Liver (tissue), 3 donors: ENCODE data around the gene DGKA.

Experiments used
- EGR1 ChIP-seq, 2 donors: IDR thresholded peaks; 2 replicates each; pipeline ENCODE4 v1.6.1; 2016 to 2018; ENCODE audit warnings: antibody characterized with exemption in 2 of 2, low read depth in 2 of 2
- FOXA1 ChIP-seq: IDR thresholded peaks from 2 replicates; pipeline ENCODE4 v1.6.1; 2016; ENCODE audit warnings: antibody characterized with exemption
- GABPA ChIP-seq, 2 donors: IDR thresholded peaks in 1 of 2; conservative IDR thresholded peaks in 1 of 2; 2 replicates each; pipeline ENCODE4 v1.6.1; 2016; ENCODE audit warnings: antibody characterized with exemption in 2 of 2, mild to moderate bottlenecking in 1 of 2, moderate library complexity in 1 of 2
- HNF4A ChIP-seq, 2 donors: conservative IDR thresholded peaks; 2 replicates each; pipeline ENCODE4 v1.6.1; 2016; ENCODE audit warnings: antibody characterized with exemption in 2 of 2, mild to moderate bottlenecking in 2 of 2
- NR2F2 ChIP-seq: IDR thresholded peaks from 2 replicates; pipeline ENCODE4 v1.6.1; 2016; ENCODE audit warnings: antibody characterized with exemption
- RAD21 ChIP-seq, 2 donors: IDR thresholded peaks; 2 replicates each; pipeline ENCODE4 v1.6.1; 2016; ENCODE audit warnings: antibody characterized with exemption in 2 of 2, mild to moderate bottlenecking in 2 of 2
- RXRA ChIP-seq, 2 donors: IDR thresholded peaks; 2 replicates each; pipeline ENCODE4 v1.6.1; 2017 to 2018; ENCODE audit warnings: antibody characterized with exemption in 2 of 2, mild to moderate bottlenecking in 1 of 2
- SP1 ChIP-seq: IDR thresholded peaks from 2 replicates; pipeline ENCODE4 v1.6.1; 2018; ENCODE audit warnings: antibody characterized with exemption, mild to moderate bottlenecking
- TF ChIP-seq, protein P1 (sequence below): fragments of 150-350 bp; IDR thresholded peaks from 2 replicates; pipeline ENCODE4 v1.5.1; 2017; ENCODE audit warnings: improper control_type of control experiment, low read depth, low read length; ENCODE audit not compliant: missing input control
- TF ChIP-seq, protein P2 (sequence below): IDR thresholded peaks from 2 replicates; pipeline ENCODE4 v1.6.1; 2016; ENCODE audit warnings: antibody characterized with exemption
- TF ChIP-seq, protein P3 (sequence below): IDR thresholded peaks from 2 replicates; pipeline ENCODE4 v1.6.1; 2016; ENCODE audit warnings: antibody characterized with exemption, mild to moderate bottlenecking
- TF ChIP-seq, protein P4 (sequence below): IDR thresholded peaks from 2 replicates; pipeline ENCODE4 v1.6.1; 2016; ENCODE audit warnings: antibody characterized with exemption
- TF ChIP-seq, protein P5 (sequence below): IDR thresholded peaks from 2 replicates; pipeline ENCODE4 v1.6.1; 2016; ENCODE audit warnings: antibody characterized with exemption
- donor health status: healthy.
- donor health status: healthy.

DNA sequence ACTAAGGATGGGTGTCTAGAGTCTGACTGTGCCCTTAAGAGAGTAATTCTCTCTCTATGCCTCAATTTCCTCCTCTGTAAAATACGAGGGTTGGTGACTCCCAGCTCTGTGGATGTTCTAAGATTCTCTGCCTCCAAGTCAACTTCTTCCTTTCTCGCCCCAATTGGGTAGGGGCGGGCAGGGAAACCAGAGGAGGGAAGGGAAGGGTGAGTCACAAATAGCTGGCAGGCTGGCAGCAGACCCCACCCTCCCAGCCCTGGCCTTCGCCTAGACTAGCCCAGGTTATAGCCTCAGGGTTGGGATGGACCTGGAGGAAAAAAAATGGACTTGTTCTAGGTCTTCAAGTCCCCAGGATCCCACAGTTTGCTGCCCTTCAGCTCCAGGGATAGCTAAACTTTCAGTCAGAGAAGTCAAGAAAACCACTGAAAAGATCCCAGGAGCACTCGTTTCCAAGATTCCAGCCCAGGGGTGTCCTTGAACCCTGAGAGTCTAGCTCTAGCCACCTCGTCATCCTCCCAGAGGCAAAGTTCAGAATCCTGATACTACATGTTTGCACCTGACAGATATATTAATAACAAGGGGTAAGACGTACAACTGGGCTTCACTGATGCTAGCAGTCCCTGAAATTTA lies 2.3 kb downstream of the DGKA start:
- TF ChIP-seq, protein P1, sequence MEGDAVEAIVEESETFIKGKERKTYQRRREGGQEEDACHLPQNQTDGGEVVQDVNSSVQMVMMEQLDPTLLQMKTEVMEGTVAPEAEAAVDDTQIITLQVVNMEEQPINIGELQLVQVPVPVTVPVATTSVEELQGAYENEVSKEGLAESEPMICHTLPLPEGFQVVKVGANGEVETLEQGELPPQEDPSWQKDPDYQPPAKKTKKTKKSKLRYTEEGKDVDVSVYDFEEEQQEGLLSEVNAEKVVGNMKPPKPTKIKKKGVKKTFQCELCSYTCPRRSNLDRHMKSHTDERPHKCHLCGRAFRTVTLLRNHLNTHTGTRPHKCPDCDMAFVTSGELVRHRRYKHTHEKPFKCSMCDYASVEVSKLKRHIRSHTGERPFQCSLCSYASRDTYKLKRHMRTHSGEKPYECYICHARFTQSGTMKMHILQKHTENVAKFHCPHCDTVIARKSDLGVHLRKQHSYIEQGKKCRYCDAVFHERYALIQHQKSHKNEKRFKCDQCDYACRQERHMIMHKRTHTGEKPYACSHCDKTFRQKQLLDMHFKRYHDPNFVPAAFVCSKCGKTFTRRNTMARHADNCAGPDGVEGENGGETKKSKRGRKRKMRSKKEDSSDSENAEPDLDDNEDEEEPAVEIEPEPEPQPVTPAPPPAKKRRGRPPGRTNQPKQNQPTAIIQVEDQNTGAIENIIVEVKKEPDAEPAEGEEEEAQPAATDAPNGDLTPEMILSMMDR = no peak
- TF ChIP-seq, protein P2, sequence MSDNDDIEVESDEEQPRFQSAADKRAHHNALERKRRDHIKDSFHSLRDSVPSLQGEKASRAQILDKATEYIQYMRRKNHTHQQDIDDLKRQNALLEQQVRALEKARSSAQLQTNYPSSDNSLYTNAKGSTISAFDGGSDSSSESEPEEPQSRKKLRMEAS = no peak
- TF ChIP-seq, protein P3, sequence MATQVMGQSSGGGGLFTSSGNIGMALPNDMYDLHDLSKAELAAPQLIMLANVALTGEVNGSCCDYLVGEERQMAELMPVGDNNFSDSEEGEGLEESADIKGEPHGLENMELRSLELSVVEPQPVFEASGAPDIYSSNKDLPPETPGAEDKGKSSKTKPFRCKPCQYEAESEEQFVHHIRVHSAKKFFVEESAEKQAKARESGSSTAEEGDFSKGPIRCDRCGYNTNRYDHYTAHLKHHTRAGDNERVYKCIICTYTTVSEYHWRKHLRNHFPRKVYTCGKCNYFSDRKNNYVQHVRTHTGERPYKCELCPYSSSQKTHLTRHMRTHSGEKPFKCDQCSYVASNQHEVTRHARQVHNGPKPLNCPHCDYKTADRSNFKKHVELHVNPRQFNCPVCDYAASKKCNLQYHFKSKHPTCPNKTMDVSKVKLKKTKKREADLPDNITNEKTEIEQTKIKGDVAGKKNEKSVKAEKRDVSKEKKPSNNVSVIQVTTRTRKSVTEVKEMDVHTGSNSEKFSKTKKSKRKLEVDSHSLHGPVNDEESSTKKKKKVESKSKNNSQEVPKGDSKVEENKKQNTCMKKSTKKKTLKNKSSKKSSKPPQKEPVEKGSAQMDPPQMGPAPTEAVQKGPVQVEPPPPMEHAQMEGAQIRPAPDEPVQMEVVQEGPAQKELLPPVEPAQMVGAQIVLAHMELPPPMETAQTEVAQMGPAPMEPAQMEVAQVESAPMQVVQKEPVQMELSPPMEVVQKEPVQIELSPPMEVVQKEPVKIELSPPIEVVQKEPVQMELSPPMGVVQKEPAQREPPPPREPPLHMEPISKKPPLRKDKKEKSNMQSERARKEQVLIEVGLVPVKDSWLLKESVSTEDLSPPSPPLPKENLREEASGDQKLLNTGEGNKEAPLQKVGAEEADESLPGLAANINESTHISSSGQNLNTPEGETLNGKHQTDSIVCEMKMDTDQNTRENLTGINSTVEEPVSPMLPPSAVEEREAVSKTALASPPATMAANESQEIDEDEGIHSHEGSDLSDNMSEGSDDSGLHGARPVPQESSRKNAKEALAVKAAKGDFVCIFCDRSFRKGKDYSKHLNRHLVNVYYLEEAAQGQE = no peak
- TF ChIP-seq RXRA (IDR thresholded peaks at IDR 0.05) (no peak), GABPA (IDR thresholded peaks at IDR 0.05 in 1 of 2, conservative IDR thresholded peaks at IDR 0.05 in 1 of 2) (no peak), RAD21 (IDR thresholded peaks at IDR 0.05) (no peak), EGR1 (IDR thresholded peaks at IDR 0.05; ENCODE audit: low read depth in 2 of 2) (no peak), FOXA1 (no peak), HNF4A (conservative IDR thresholded peaks at IDR 0.05) (no peak), NR2F2 (no peak), SP1 (no peak)
- TF ChIP-seq, protein P4, sequence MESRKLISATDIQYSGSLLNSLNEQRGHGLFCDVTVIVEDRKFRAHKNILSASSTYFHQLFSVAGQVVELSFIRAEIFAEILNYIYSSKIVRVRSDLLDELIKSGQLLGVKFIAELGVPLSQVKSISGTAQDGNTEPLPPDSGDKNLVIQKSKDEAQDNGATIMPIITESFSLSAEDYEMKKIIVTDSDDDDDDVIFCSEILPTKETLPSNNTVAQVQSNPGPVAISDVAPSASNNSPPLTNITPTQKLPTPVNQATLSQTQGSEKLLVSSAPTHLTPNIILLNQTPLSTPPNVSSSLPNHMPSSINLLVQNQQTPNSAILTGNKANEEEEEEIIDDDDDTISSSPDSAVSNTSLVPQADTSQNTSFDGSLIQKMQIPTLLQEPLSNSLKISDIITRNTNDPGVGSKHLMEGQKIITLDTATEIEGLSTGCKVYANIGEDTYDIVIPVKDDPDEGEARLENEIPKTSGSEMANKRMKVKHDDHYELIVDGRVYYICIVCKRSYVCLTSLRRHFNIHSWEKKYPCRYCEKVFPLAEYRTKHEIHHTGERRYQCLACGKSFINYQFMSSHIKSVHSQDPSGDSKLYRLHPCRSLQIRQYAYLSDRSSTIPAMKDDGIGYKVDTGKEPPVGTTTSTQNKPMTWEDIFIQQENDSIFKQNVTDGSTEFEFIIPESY = no peak
- TF ChIP-seq, protein P5, sequence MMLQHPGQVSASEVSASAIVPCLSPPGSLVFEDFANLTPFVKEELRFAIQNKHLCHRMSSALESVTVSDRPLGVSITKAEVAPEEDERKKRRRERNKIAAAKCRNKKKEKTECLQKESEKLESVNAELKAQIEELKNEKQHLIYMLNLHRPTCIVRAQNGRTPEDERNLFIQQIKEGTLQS = no peak
